Activated CD4-positive, alpha-beta T cell treated with anti-CD3 and anti-CD28 coated beads for 4 hours (primary cell): Measurements from ENCODE around the gene CIDEC.
A peak's percentile ranks its signal among the peaks of the same experiment; 100 is the strongest.

Source experiments
- DNase-seq, 2 donors: peaks; one replicate each; pipeline ENCODE4 v3.0.0-alpha.2; 2020

CIDEC gene

GRCh38 chr3:9879830-9880549, at the start of gene CIDEC:
Gene CIDEC, minus strand, starts transcription at chr3:9880253. Its CDS starts 1,767 bp downstream, at chr3:9878486.
- no peak for DNase-seq

- DNase-seq = no peak
Measured at GRCh38 chr3:9928158-9928557, 48.1 kb upstream of the CIDEC start.

GRCh38 chr3:9918261-9919038, 38.4 kb upstream of the CIDEC start:
- DNase-seq = no peak

- DNase-seq = no peak
Measured at GRCh38 chr3:9917820-9918219, 37.8 kb upstream of the CIDEC start.

GRCh38 chr3:9916734-9917680, 37.0 kb upstream of the CIDEC start, which contains the start of gene IL17RC:
Gene IL17RC, plus strand, starts transcription at chr3:9917098. Its CDS starts 218 bp downstream, at chr3:9917316.
- peak; percentile 39 to 50 for DNase-seq

GRCh38 chr3:9916346-9916733, 36.3 kb upstream of the CIDEC start:
- DNase-seq = no peak

- peak in 1 of 2 donors; percentile 30 for DNase-seq
Measured at GRCh38 chr3:9915254-9916141, 35.4 kb upstream of the CIDEC start.

- DNase-seq = no peak
Measured at GRCh38 chr3:9914559-9915253, 34.7 kb upstream of the CIDEC start.

- DNase-seq = no peak
Measured at GRCh38 chr3:9914011-9914410, 34.0 kb upstream of the CIDEC start.

GRCh38 chr3:9913601-9914000, 33.5 kb upstream of the CIDEC start:
- DNase-seq = no peak

GRCh38 chr3:9912294-9912935, 32.4 kb upstream of the CIDEC start:
- peak in 1 of 2 donors; percentile 21 for DNase-seq

- no peak for DNase-seq
Measured at GRCh38 chr3:9911863-9912262, 31.8 kb upstream of the CIDEC start.

GRCh38 chr3:9909221-9910013, 29.4 kb upstream of the CIDEC start:
- DNase-seq = peak in 1 of 2 donors; percentile 36

GRCh38 chr3:9908286-9908685, 28.2 kb upstream of the CIDEC start:
- no peak for DNase-seq

GRCh38 chr3:9906480-9906879, 26.4 kb upstream of the CIDEC start:
- no peak for DNase-seq

- DNase-seq = no peak
Measured at GRCh38 chr3:9903904-9904303, 23.9 kb upstream of the CIDEC start.

- DNase-seq = no peak
Measured at GRCh38 chr3:9903238-9903624, 23.2 kb upstream of the CIDEC start.

- no peak for DNase-seq
Measured at GRCh38 chr3:9902372-9903237, 22.6 kb upstream of the CIDEC start, which contains the start of gene IL17RE. Gene IL17RE, plus strand, starts transcription at chr3:9902848. Its CDS starts 85 bp downstream, at chr3:9902933.

- peak in 1 of 2 donors; percentile 35 for DNase-seq
Measured at GRCh38 chr3:9901967-9902366, 21.9 kb upstream of the CIDEC start.
